Midbrain (tissue), 1 donor: Measurements from ENCODE around the gene COG3.
"Not testable (repeated sequence)": the region's sequence is repeated elsewhere in the genome, so short reads cannot be mapped to it uniquely, and the experiment has no call there.

Source experiments
- DNase-seq: peaks from one replicate; lab custom pipeline; 2025; lab: John Stamatoyannopoulos, UW

The COG3 gene, protein sequence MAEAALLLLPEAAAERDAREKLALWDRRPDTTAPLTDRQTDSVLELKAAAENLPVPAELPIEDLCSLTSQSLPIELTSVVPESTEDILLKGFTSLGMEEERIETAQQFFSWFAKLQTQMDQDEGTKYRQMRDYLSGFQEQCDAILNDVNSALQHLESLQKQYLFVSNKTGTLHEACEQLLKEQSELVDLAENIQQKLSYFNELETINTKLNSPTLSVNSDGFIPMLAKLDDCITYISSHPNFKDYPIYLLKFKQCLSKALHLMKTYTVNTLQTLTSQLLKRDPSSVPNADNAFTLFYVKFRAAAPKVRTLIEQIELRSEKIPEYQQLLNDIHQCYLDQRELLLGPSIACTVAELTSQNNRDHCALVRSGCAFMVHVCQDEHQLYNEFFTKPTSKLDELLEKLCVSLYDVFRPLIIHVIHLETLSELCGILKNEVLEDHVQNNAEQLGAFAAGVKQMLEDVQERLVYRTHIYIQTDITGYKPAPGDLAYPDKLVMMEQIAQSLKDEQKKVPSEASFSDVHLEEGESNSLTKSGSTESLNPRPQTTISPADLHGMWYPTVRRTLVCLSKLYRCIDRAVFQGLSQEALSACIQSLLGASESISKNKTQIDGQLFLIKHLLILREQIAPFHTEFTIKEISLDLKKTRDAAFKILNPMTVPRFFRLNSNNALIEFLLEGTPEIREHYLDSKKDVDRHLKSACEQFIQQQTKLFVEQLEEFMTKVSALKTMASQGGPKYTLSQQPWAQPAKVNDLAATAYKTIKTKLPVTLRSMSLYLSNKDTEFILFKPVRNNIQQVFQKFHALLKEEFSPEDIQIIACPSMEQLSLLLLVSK

DNA sequence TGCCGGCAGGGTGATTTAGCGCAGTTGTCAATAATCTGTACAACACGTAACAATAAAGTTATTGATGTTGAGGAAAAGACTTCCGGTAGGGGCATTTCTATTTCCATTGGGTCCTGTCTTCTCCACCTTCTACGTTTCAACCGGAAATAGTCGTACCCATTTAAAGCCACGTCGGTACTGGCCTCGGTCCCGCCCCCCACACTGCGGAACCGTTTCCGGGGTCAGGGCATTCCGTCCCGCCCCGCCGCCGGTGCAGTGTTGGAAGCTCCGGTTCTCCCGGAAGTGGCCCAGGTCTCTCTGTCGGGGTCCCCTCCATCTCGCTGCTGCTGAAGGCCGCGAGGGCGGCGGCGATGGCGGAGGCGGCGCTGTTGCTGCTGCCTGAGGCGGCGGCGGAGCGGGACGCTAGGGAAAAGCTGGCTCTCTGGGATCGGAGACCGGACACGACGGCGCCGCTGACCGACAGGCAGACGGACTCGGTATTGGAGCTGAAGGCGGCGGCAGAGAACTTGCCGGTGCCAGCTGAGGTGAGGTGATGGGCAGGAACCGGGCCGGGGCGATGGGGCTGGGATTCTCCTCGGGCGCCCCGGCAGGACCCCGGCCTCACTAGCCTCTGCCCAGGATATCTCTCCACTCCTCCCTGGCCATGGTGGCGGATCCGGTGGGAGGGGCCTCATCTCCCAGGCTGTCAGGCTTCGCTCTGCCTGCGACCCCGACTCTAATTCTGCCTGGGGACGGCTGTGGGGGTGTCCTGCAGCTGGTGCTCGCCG is at the start of gene COG3:
Gene COG3, plus strand, starts transcription at position 253 of the 767 bp plus-strand sequence. Its CDS starts 98 bp downstream, at position 351.
- DNase-seq = peak; percentile 97

DNA sequence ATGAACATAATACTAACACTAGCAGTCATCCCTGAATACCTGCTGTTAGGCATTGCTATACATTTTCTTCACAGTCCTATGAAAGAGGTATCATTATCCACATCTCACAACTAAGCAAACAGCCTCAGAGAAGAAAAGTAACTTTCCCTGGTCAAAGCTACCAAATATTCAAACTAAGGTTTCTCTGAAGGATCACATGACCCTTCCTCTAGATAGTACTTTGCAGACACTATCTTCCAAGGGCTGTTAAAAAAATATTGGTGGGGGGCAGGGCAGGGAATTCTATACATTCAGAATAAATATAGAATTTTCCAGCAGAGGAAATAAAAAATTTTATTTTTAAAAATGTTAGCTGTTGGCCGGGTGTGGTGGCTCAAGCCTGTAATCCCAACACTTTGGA is 49.6 kb upstream of the COG3 start:
- DNase-seq = no peak

DNA sequence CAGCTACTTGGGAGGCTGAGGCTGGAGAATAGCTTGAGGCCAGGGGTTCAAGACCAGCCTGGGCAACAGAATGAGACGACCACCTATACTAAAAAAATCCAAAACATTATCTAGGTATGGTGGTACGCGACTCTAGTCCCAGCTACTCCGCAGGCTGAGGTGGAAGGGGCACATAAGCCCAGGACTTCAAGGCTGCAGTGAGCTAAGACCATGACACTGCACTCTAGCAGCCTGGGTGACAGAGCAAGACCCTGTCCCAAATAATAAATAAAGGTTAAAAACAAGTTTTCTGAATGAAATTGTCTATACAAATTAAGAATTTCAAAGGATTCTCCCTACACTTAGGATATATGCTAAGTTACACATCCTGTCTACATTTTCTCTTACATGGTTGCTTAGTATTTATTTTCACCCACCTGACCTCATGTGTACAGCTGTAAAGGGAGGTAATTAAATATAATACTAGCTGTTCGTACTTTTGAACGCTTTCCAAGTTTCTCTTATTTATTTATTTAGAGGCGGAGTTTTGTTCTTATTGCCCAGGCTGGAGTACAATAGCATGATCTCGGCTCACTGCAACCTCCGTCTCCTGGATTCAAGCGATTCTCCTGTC is 48.1 kb upstream of the COG3 start:
- no peak for DNase-seq

DNA sequence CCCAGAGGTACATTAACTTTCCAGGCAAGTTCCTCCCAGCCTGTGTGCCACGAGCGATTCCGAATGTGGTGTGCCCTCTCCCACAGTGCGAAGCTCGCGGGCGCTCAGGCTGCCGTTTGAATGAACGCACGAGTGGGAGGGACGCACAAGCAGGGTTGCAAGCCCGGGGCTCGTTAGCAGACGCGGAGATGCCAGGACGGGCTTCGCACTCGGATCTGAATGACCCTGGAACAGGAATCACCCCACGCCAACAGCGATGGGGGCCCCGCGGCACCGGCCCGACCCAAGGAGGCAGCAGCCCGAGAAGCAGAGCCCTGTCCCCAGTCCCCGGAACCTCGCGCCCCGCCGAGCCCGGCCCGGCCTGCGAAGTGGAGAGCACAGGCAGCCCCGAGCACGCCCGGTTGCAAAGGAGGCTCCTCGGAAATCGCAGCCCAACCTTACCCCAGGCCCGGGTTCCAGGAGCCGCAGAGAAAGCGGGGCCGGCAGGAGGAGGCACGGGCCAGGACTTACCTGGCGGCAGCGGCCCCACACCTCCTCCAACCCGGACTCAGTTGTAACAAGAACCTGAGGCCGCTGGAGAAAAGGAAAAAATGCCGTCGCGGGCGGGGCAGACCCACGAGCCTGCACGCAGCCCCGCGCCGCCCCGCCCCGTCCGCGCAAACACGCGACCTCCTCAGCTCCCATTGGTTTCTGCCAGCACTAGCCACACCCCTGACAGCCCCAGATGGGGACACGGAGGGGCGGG is 46.8 kb upstream of the COG3 start, which contains the start of gene SLC25A30:
Gene SLC25A30, minus strand, starts transcription at position 584 of the 745 bp plus-strand sequence. CDS start 6,948 bp downstream, outside the sequence.
- peak; percentile 78 for DNase-seq

DNA sequence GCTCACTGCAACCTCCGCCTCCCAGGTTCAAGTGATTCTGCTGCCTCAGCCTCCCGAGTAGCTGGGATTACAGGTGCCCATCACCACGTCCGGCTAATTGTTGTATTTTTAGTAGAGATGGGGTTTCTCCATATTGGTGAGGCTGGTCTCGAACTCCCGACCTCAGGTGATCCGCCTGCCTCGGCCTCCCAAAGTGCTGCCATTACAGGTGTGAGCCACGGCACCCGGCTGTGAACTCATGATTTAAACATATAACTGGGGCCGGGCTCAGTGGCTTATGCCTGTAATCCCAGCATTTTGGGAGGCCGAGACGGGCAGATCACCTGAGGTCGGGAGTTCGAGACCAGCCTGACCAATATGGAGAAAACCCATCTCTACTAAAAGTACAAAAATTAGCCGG is 45.4 kb upstream of the COG3 start:
- not testable (repeated sequence) for DNase-seq

DNA sequence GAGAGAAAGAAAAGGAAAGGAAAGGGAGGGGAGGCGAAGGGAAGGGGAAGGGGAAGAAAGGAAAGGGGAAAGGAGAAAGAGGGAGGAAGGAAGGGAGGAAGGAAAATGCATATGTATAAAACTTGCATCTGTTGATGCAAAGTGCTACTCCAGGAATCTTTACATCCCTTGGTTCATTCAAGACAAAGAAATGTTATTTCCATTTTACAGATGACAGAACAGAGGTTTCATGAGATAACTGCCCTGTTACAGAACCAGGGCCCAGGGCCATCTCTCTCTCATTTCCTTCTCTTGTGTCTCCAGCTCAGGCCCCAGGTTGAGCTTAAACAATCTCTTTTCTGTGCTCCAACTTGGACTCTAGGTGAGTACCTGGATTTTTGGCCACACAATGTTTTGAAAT is 44.8 kb upstream of the COG3 start:
- DNase-seq = no peak

DNA sequence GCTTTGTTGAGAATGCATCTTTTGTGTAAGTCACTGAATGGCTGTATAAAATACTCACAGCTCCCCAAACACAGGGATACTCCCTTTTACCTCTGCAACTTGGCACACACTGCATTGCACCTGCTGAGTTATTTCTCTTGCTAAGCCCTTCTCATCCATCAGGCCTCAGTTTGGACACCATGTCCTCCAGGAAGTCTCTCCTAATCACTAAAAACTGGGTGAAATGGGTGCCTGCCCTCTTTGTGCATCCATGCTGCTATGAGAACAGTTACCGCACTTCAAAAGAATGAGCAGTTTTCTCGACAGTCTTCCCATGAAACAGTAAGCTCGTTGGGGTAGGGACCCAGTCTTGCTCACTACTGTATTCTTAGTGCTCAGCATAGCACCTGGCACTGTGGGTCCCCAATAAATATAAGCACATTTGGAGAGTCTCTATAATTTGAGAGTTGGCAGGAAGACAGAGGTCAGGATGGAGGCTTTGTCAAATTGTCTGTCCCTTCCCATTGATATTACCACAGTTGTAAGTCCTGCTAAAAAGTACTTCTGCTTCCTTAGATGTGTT is 41.9 kb upstream of the COG3 start:
- DNase-seq = no peak

DNA sequence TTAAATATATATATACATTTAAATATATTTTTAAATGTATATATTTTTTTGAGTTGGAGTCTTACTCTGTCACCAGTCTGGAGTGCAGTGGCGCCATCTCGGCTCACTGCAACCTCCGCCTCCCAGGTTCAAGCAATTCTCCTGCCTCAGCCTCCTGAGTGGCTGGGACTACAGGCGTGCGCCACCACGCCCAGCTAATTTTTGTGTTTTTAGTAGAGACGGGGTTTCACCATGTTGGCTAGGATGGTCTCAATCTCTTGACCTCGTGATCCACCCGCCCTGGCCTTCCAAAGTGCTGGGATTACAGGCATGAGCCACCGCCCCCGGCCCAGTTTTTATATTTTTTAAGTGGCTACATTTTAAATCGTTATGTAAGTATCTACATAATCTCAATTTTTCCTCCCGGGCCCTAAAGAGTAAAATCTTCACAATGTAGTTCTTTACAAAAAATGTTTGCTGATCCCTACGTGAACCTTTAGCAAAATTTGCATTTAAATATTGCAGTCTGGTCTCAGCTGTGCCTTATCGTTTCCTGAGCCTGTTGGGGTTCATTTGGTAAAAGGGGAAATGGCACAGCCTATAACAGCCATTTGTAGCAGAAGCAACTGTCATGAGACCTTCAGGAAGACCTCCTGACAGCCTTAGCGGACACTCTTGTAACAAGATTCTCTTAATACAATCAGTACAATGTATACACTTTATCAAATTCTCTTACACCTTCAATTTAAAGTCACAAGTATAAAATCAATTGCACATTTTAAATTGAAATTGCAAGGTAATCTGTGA is 38.5 kb upstream of the COG3 start:
- not testable (repeated sequence) for DNase-seq

DNA sequence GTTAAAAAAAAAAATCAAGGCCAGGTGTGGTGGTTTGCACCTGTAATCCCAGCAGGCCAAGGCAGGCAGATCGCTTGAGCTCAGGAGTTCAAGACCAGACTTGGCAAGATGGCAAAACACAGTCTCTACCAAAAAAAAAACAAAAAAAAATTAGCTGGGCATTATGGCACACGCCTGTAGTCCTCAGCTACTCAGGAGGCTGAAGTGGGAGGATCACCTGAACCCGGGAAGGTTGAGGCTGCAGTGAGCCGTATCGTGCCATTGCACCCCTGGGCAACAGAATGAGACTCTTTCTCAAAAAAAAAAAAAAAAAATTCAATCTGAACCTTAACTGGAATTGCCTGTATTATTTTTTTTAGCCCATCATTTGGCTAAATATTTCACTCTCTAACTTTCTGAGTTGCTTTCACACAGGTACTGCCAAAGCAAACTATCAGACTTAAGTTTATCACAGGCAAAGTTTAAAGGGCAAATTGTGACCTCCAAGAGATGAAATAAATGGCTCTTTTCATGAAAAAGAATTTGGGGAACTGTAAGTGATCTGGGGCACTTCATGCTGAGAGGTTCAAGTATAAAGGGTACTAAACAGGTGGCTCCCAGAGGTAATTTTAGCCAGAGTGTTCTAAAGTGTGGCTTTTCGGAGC is 31.9 kb upstream of the COG3 start:
- DNase-seq = no peak

DNA sequence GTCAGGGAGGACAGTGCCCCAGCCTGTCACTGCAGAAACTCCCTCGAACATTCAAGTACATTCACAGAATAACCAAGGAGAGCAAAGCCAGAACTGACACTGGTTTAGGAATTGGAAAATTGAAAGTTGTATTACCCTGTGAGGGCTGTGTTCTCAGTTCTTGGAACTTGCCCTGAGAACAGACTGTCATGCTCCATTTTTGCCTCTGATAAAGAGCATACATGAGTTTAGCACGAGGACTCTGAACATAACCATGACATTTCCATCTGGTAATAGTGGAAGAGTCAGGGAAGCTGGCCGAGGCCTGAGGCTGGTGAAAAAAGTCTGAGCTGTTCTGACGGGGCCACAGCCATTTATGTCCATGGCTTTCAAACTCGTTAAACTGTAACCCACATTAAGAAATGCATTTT is 31.4 kb upstream of the COG3 start:
- no peak for DNase-seq

DNA sequence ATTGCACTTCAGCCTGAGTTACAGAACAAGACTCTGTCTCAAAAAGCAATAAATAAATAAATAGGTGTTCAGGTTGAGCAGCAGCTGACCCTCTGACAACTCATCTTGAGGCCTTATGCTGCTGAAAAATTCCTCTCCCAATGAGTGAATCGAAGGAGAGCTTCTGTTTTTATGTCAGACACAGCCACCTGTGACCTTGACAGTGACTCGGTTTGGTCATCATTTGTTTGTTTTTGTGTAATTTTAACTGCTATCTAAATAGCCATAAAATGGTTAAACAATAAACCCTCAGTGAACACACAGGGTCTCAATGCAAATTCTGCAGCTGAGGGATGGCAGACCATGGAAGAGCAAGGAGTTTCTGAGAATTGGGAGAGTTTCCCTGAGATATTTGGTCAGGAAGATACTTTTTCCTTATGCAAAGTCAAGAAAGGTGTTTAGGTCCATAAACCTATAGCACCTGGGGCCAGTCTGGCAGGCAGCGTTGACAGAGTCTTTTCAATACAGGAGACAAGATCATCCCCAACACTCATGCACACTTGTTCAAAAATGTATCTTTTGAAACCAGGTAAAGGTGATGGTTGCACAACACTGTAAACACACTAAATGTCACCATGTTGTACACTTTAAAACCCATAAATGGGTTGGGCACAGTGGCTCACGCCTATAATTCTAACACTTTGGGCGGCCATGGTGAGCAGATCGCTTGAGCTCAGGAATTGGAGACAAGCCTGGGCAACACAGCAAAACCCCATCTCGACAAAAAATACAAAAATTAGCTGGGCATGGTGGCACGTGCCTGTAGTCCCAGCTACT is 30.0 kb upstream of the COG3 start:
- DNase-seq = no peak

DNA sequence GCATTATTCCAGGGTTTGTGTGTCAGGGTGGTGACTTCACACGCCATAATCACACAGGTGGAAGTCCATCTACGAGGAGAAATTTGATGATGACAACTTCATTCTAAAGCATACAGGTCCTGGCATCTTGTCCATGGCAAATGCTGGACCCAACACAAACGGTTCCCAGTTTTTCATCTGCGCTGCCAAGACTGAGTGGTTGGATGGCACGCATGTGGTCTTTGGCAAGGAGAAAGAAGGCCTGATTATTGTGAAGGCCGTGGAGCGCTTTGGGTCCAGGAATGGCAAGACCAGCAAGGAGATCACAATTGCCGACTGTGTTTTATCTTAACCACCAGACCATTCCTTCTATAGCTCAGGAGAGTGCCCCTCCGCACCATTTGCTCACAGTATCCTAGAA is 28.4 kb upstream of the COG3 start:
- DNase-seq = no peak

DNA sequence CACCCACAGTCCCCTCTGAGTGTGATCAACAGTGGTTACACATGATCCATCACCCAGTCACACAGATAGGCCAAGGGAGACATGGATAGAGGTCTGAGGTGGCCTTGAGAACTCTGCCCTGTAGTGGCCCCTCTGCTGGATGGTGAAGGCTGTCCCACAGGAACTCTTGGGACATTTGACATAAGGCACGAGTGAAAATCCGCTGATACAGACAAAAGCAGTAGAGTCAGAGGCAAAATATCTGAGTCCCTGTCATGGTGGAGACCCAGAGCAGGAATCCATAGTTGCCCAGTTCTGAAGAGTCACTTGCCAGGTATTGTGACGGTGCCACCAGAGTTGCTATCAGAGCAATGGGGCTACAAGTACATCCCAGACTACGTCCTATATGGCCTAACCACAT is 27.8 kb upstream of the COG3 start:
- DNase-seq = no peak

DNA sequence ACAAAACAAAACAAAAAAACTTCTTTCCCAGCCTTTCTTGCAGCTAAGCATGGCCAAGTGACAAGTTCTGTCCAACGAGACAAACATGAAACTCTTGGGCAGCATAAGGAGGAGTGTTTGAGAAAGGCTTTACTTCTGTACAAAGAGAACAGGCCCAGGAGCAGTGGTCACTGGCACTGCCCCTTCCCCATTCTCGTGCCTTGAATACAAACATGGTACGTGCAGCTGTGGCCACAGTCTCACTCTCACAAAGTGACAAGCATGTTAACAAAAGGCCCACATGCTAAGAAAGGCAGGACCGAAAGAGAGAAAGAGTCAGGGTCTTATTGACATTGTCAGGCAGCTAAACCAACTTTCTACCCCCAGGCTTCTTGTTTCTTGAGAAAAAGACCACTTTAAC is 26.8 kb upstream of the COG3 start:
- DNase-seq = no peak

DNA sequence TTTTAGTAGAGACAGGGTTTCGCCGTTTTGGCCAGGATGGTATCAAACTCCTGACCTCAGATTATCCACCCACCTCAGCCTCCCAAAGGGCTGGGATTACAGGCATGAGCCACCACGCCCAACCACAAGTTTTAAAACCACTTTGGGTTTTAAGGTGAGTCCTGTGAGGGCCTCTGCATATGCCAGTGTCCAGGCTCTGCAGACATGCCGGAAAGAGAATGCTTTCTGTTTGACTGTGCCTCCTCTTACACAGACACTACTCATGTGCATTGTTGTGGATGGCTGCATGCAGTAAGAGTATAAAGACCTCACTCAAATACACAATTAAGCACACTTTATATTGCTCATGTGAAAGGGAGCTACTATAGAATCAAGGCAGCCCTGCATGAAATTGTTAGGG is 25.7 kb upstream of the COG3 start:
- DNase-seq = no peak

DNA sequence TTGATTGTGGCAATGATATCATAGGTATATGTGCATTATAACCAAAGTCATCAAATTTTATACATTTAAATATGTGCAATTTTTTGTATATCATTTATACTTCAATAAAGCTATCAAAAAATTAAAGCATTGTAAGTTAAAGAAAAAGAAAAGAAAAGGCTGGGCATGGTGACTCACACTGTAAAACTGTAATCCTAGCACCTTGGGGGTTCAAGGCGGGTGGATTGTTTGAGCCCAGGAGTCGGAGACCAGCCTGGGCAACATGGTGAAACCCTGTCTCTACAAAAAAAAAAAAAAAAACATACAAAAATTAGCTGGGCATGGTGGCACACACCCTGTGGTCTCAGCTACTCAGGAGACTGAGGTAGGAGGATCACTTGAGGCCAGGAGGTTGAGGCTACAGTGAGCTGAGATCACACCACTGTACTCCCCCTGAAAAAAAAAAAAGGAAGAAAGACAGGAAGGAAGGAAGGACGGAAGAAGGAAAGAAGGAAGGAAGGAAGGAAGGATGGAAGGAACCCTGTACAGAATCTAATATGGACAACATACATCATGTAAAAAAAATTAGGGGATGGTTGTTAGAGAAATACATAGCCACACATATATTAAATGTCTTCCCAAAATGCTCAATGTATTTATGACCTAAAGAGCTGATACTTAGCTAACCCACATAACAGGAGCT is 24.8 kb upstream of the COG3 start:
- DNase-seq = no peak

DNA sequence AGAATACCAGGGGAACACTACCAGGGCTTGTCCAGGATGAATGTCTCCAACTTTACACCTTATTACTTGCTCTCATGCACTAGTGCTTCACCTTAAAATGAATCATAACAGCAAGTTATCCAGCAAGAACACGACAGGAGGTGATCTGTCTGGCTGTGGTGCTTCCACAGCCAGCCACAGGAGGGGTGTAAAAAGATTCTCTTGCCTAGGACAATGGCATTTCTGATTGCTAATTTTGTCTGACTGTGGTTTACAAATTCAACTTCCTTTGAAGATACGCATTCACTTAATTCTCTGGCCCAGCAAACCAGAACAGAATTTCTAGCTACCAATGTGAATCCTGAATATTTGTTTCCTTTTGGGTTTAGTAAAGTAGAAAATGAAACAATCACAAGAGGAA is 23.1 kb upstream of the COG3 start:
- DNase-seq = no peak

DNA sequence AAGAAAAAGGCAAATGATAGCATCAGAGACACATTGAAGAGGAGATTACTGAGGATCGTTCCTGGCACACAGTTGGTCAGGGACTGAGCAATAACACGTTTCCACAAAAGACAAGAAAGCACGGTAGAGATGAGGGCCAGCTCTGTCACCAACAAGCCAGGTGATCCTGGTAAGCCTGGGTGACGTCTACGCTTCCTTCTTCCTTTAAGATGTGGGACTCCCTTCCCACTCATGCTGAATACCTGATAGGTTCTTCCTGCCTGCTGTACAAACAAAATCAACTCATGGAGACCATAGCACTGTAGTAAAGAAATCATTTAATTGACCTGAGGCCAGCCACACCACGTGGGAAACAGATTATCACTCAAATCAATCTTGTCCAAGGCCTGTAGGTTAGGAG is 19.7 kb upstream of the COG3 start:
- no peak for DNase-seq
